HepG2 (cell line): ENCODE data around the gene UBE2Q1. TPM values are rescaled to one million over a fixed set of nuclear protein-coding genes. Genes with fewer than 3 reads are reported as not detected.

Experiments
- DR1 ChIP-seq: sonication (generic); formaldehyde crosslinking; IDR thresholded peaks from 2 replicates; pipeline ENCODE4 v1.8.0; 2021; ENCODE audit warnings: mild to moderate bottlenecking, missing genetic modification reagents, inconsistent platforms
- E2F2 ChIP-seq: sonication (generic); formaldehyde crosslinking; IDR thresholded peaks from 2 replicates; pipeline ENCODE4 v1.4.0; 2020; ENCODE audit warnings: missing genetic modification reagents, borderline replicate concordance
- FOXA1 ChIP-seq, 2 experiments: fragments of 450-650 bp in 1 of 2; sonication (generic) in 1 of 2; formaldehyde crosslinking in 1 of 2; IDR thresholded peaks; 2 replicates each; pipeline versions ENCODE4 v1.4.0 to v1.6.1; 2016 to 2020; ENCODE audit warnings: missing genetic modification reagents in 1 of 2
- KMT2B ChIP-seq: IDR thresholded peaks from 2 replicates; pipeline ENCODE4 v1.6.1; 2016; ENCODE audit warnings: missing genetic modification reagents, missing compliant biosample characterization
- MLXIP ChIP-seq: sonication (generic); formaldehyde crosslinking; IDR thresholded peaks from 2 replicates; pipeline ENCODE4 v1.9.0; 2021; ENCODE audit warnings: missing genetic modification reagents, borderline replicate concordance
- NAIF1 ChIP-seq: sonication (generic); formaldehyde crosslinking; IDR thresholded peaks from 2 replicates; pipeline ENCODE4 v1.5.0; 2020; ENCODE audit warnings: mild to moderate bottlenecking, missing genetic modification reagents, borderline replicate concordance
- NFAT5 ChIP-seq: sonication (generic); formaldehyde crosslinking; IDR thresholded peaks from 2 replicates; pipeline ENCODE4 v1.4.0; 2020; ENCODE audit warnings: missing genetic modification reagents
- POGK ChIP-seq: sonication (generic); formaldehyde crosslinking; conservative IDR thresholded peaks from 2 replicates; pipeline ENCODE4 v1.8.0; 2022; ENCODE audit warnings: mild to moderate bottlenecking, moderate library complexity, missing genetic modification reagents
- TBX3 ChIP-seq: fragments of 450-650 bp; IDR thresholded peaks from 2 replicates; pipeline ENCODE4 v1.6.1; 2017; ENCODE audit warnings: antibody characterized with exemption, mild to moderate bottlenecking, inconsistent platforms, borderline replicate concordance
- TCF12 ChIP-seq, 2 experiments: fragments of 450-650 bp in 1 of 2; sonication (generic) in 1 of 2; formaldehyde crosslinking in 1 of 2; IDR thresholded peaks; 2 replicates each; pipeline versions ENCODE4 v1.6.1 to v1.8.0; 2017 to 2022; ENCODE audit warnings: antibody characterized with exemption in 1 of 2, mild to moderate bottlenecking in 1 of 2, missing genetic modification reagents in 1 of 2, moderate library complexity in 1 of 2
- U2AF2 ChIP-seq: fragments of 200-400 bp; formaldehyde crosslinking; IDR thresholded peaks from 2 replicates; pipeline ENCODE4 v1.6.1; 2017; ENCODE audit warnings: low read depth, mild to moderate bottlenecking, low read length
- ZFP36L2 ChIP-seq: sonication (generic); formaldehyde crosslinking; IDR thresholded peaks from 2 replicates; pipeline ENCODE4 v1.4.0; 2020; ENCODE audit warnings: missing genetic modification reagents
- ZNF180 ChIP-seq: sonication (generic); formaldehyde crosslinking; IDR thresholded peaks from 2 replicates; pipeline ENCODE4 v1.4.0; 2020; ENCODE audit warnings: low read depth, missing genetic modification reagents, borderline replicate concordance
- ZNF746 ChIP-seq: sonication (generic); formaldehyde crosslinking; IDR thresholded peaks from 2 replicates; pipeline ENCODE4 v1.8.0; 2022; ENCODE audit warnings: mild to moderate bottlenecking, missing genetic modification reagents
- ZZZ3 ChIP-seq: sonication (generic); formaldehyde crosslinking; IDR thresholded peaks from 2 replicates; pipeline ENCODE4 v1.4.0; 2020; ENCODE audit warnings: missing genetic modification reagents, mild to moderate bottlenecking, borderline replicate concordance
- polyA plus RNA-seq, 8 experiments: library from polyadenylated mRNA; depleted of rRNA in 3 of 8; stranded (reverse) in 7 of 8; unstranded in 1 of 8; fragments of >200 nt; fragmentation: Illumina TruSeq in 4 of 8; extraction: Trizol in 4 of 8; gene quantifications; 2 replicates each; pipeline versions ENCODE4 v1.2.1 to v1.2.3, GENCODE V29; 2011 to 2016; ENCODE audit warnings: low read depth in 4 of 8, missing spikeins in 1 of 8, mixed read lengths in 1 of 8; ENCODE audit not compliant: insufficient read depth in 1 of 8
- total RNA-seq, 5 experiments: library from RNA; depleted of rRNA; stranded (reverse); fragments of >200 nt; fragmentation: Illumina TruSeq; extraction: Trizol; gene quantifications; 2 replicates each; pipeline ENCODE4 v1.2.3, GENCODE V29; 2016; ENCODE audit warnings: low read depth in 1 of 5

Gene UBE2Q1
- total and polyA plus RNA-seq, 2 of the 13 experiments (the other 11 are each of a cell fraction or from before 2014, with no cell fraction given): 11.7 to 41.7 TPM

- no peak for TF ChIP-seq E2F2 (CRISPR knock-in tag)
- TF ChIP-seq NFAT5: no peak
- TF ChIP-seq MLXIP: no peak
- no peak for TF ChIP-seq U2AF2
- no peak for TF ChIP-seq TCF12 (IDR thresholded peaks at IDR 0.05)
- no peak for TF ChIP-seq TCF12 (CRISPR knock-in tag; IDR thresholded peaks at IDR 0.05)
- TF ChIP-seq ZNF180 (CRISPR knock-in tag): no peak
- no peak for TF ChIP-seq ZNF746
- peak; percentile 57; the same call in 1 of the 2 replicates for TF ChIP-seq POGK (CRISPR knock-in tag)
- no peak for TF ChIP-seq TBX3
- TF ChIP-seq DR1 (CRISPR knock-in tag): no peak
- no peak for TF ChIP-seq ZFP36L2 (CRISPR knock-in tag)
- TF ChIP-seq ZZZ3 (CRISPR knock-in tag): no peak
- TF ChIP-seq FOXA1 (IDR thresholded peaks at IDR 0.05): no peak
- TF ChIP-seq FOXA1 (CRISPR knock-in tag; IDR thresholded peaks at IDR 0.05): no peak
- no peak for TF ChIP-seq NAIF1 (CRISPR knock-in tag)
- peak; percentile 78 for TF ChIP-seq KMT2B
These were observed 49.3 kb upstream of the UBE2Q1 start, which contains the start of gene ADAR (continued) for GRCh38 chr1:154607609-154608396.
